22Rv1 (cell line): ENCODE measurements around the gene TIGD1.

ENCODE experiments used
- H3K27ac ChIP-seq: fragments of 450-650 bp; 2 replicates; pipeline ENCODE4 v1.5.1; 2017
- CTCF ChIP-seq: fragments of 450-650 bp; IDR thresholded peaks from 2 replicates; pipeline ENCODE4 v1.5.1; 2017; ENCODE audit warnings: mild to moderate bottlenecking
- ZFX ChIP-seq: fragments of 450-650 bp; IDR thresholded peaks from 2 replicates; pipeline ENCODE4 v1.6.1; 2017; ENCODE audit warnings: antibody characterized with exemption, borderline replicate concordance

The TIGD1 gene

GRCh38 chr2:232550354-232551249 is at the start of gene TIGD1, which contains the start of gene EIF4E2:
TSS of gene TIGD1 (minus strand) at chr2:232550557. CDS start at chr2:232549882, 675 bp downstream.
TSS of gene EIF4E2 (plus strand) at chr2:232550689. CDS start at chr2:232550725, 36 bp downstream.
- peak within 1 kb of the TSS; percentile 94 for H3K27ac ChIP-seq
- no peak for TF ChIP-seq ZFX
- peak; percentile 48 for TF ChIP-seq CTCF

- H3K27ac ChIP-seq: no peak overlapping the region
- no peak for TF ChIP-seq CTCF
- no peak for TF ChIP-seq ZFX
Observed at GRCh38 chr2:232598293-232598692, 47.9 kb upstream of the TIGD1 start.

GRCh38 chr2:232597362-232598079 is 47.2 kb upstream of the TIGD1 start:
- TF ChIP-seq ZFX (no peak), CTCF (no peak)
- no peak overlapping the region for H3K27ac ChIP-seq

- TF ChIP-seq ZFX (no peak), CTCF (no peak)
- no peak overlapping the region for H3K27ac ChIP-seq
Observed at GRCh38 chr2:232593982-232594381, 43.6 kb upstream of the TIGD1 start.

GRCh38 chr2:232592772-232593395 is 42.5 kb upstream of the TIGD1 start:
- TF ChIP-seq CTCF: no peak
- peak overlapping the region; percentile 25; the same call in 1 of the 2 replicates for H3K27ac ChIP-seq

GRCh38 chr2:232588680-232589585 is 38.6 kb upstream of the TIGD1 start:
- H3K27ac ChIP-seq: no peak overlapping the region
- TF ChIP-seq ZFX: no peak
- no peak for TF ChIP-seq CTCF
